NAMALWA (cell line): ENCODE measurements around the gene MUC22.
"Not testable (repeated sequence)": the region's sequence is repeated elsewhere in the genome, so short reads cannot be mapped to it uniquely, and the experiment has no call there.

Experiments used
- DNase-seq: peaks from one replicate; pipeline ENCODE4 v3.0.0-alpha.2; 2015; ENCODE audit warnings: low spot score

Gene MUC22

GRCh38 chr6:30998785-30999184, 11.5 kb upstream of the MUC22 start:
- DNase-seq, result no peak

GRCh38 chr6:31000067-31000860, 10.0 kb upstream of the MUC22 start:
- DNase-seq, result not testable (repeated sequence)

- DNase-seq, result no peak
Observed at GRCh38 chr6:31001281-31001888, 8.9 kb upstream of the MUC22 start.

DNA sequence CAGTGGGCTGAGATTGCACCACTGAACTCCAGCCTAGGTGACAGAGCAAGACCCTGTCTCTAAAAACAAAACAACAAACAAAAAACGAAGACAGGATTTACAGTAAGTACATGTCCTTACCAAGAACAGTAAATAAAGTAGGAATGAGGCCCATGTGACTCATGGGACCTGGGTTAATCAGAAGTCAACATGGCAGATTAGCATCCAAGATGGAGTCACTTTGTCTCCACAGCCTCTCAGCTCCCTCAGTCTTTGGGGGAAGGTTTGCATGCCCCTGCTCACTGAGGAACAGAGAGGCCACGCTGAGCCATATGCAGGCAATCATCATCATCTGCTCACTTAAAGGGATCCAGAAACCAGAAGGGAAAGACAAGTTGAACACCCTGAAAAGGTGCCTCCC, 7.8 kb upstream of the MUC22 start:
- no peak for DNase-seq

GRCh38 chr6:31004794-31005193, 5.5 kb upstream of the MUC22 start:
- no peak for DNase-seq

DNA sequence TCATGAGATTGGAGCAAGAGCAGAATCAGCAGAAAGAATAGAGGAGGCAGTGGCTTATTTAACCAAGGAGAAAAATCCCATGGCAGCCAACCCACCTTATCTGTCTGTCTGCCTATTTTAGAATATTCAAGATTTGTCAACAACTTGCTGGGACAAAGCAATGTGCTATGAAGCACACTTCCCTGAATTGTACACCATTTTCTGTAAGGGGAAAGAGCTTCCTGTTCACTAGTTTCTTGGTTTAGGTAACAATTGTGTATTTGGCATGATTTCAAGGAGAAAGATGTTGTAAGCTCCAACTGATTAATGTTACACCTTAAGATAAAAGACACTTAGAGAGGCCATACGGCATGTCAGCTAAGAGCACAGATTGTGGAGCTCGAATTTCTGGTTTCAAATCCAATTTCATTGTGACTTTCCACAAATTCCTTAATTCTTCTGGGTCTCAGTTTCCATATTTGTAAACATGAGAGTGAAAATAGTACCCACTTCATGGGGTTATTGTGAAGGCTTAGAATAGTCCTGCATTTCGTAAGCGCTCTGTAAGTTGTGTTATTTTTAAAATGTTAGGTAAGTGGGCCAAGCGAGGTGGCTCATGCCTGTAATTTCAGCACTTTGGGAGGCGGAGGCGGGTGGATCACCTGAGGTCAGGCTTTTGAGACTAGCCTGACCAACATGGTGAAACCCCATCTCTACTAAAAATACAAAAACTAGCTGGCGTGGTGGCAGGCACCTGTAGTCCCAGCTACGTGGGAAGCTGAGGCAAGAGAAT, 4.8 kb upstream of the MUC22 start:
- no peak for DNase-seq

- DNase-seq, result no peak
Observed at GRCh38 chr6:31007694-31008093, 2.6 kb upstream of the MUC22 start.

- no peak for DNase-seq
Observed at GRCh38 chr6:31008165-31008564, 2.1 kb upstream of the MUC22 start.

DNA sequence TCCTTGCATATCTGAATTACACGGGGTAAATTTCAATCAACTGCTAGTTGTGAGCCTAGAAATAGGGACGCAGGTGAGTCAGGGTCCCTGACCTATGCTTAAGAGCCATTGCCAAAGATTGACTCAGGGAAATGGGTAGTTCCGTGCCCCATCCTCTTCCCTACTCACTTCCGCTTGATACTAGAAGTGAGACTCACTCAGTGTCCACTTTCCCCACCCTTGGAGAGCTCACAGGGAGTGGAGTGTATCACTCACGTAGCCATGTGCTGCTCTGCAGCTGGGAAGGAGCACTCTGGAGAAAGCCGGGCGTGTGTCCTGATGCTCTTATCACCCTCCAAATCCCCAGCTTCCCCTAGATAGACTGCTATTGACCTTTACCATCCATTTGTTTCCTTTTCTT, 543 bp upstream of the MUC22 start:
- DNase-seq, result no peak

- no peak for DNase-seq
Observed at GRCh38 chr6:31011153-31011552, 879 bp downstream of the MUC22 start.

DNA sequence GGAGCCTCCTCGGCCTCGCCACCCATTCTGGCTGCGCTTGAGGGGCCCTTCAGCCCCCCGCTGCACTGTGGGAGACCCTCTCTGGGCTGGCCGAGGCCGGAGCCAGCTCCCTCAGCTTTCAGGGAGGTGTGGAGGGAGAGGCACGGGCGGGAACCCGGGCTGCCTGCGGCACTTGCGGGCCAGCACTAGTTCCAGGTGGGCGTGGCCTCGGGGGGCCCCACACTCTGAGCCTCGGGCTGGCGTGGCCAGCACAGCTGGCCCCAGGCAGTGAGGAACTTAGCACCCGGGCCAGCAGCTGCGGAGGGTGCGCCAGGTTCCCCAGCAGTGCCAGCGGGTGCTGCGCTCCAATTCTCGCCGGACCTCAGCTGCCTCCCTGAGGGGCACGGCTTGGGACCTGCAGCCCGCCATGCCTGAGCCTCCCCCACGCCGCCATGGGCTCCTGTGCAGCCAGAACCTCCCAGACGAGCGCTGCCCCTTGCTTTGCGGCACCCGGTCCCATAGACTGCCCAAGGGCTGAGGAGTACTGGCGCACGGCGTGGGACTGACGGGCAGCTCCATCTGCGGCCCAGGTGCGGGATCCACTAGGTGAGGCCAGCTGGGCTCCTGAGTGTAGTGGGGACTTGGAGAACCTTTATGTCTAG, 6.5 kb downstream of the MUC22 start:
- DNase-seq, result no peak

- DNase-seq, result not testable (repeated sequence)
Observed at GRCh38 chr6:31017436-31017835, 7.2 kb downstream of the MUC22 start.

GRCh38 chr6:31020057-31020456, 9.8 kb downstream of the MUC22 start:
- no peak for DNase-seq

GRCh38 chr6:31020631-31021255, 10.5 kb downstream of the MUC22 start:
- DNase-seq, result not testable (repeated sequence)

- DNase-seq, result not testable (repeated sequence)
Observed at GRCh38 chr6:31021705-31022531, 11.6 kb downstream of the MUC22 start.

DNA sequence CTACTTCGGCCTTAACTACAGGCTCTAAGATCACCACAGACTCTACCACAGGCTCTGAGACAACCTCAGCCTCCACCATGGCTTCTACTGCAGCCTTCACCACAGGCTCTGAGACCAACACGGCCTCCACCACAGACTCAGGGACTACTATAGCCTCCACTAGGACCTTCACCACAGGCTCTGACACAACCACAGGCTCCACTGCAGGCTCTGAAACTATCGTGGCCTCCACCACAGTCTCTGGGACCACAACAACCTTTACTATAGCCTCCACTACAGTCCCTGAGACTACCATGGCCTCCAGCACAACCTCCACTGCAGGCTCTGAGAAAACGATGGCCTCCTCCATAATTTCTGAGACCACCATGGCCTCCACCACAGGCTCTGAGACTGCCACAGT, 15.3 kb downstream of the MUC22 start:
- no peak for DNase-seq

DNA sequence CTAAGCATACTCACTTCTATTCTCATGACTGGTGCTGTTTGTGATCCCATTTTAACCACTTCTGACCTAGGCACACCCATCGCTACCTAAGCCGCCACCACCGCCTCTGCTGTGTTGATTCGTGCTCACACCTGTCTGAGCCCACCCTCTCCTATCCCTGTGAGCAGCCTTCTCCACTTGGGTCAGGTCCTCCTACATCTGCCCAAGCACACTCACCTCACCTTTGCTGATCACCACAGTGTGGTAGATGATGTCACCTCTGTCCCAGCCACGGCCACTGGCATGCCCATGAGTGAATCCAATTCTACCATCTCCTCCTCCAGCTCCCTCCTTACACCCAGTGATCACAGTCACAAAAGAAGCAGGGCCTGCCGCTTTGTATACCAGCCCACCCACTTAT, 20.8 kb downstream of the MUC22 start:
- DNase-seq, result no peak

- no peak for DNase-seq
Observed at GRCh38 chr6:31033075-31033474, 22.8 kb downstream of the MUC22 start.

- DNase-seq, result no peak
Observed at GRCh38 chr6:31035862-31036497, 25.7 kb downstream of the MUC22 start.

GRCh38 chr6:31037169-31037568, 26.9 kb downstream of the MUC22 start:
- no peak for DNase-seq

DNA sequence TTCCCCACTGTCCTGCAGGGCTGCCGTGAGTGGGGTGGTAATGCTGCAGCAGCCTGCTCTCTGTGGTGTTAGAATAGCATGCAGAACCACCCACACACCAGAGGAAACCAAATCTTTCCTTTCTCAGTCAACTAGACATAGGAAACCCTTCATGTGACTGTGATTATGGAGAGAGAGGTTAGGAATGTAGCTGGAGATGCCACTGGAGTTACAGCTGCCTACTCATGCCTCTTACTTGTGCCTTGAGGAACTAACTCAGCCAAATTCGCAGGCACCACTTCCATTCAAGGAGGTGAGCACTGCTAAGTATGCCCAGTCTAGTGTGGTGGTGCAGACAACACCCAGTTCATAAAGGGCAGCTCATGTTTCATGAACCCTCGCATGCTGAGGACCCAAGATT, 27.4 kb downstream of the MUC22 start:
- no peak for DNase-seq
